Activated T-cell treated with anti-CD3 and anti-CD28 coated beads, Interleukin-2, amount 50 U/mL, for 24 hours (primary cell): ENCODE results near the gene PLXNC1.

Experiments used
- DNase-seq: peaks from one replicate; pipeline ENCODE4 v3.0.0-alpha.2; 2020
- H3K27ac Mint-ChIP-seq: 2 replicates; pipeline ENCODE4 v1.8.0; 2020; ENCODE audit warnings: mild to moderate bottlenecking, mixed read lengths
- H3K27me3 Mint-ChIP-seq: 2 replicates; pipeline ENCODE4 v1.8.0; 2020; ENCODE audit warnings: mixed read lengths
- H3K36me3 Mint-ChIP-seq: 2 replicates; pipeline ENCODE4 v1.8.0; 2020; ENCODE audit warnings: low read depth, mixed read lengths
- H3K4me1 Mint-ChIP-seq: 2 replicates; pipeline ENCODE4 v1.8.0; 2020; ENCODE audit warnings: low read depth, mixed read lengths
- H3K4me3 Mint-ChIP-seq: 2 replicates; pipeline ENCODE4 v1.8.0; 2020; ENCODE audit warnings: mild to moderate bottlenecking, moderate library complexity, mixed read lengths
- H3K9me3 Mint-ChIP-seq: 2 replicates; pipeline ENCODE4 v1.8.0; 2020; ENCODE audit warnings: mixed read lengths

PLXNC1 gene

DNA sequence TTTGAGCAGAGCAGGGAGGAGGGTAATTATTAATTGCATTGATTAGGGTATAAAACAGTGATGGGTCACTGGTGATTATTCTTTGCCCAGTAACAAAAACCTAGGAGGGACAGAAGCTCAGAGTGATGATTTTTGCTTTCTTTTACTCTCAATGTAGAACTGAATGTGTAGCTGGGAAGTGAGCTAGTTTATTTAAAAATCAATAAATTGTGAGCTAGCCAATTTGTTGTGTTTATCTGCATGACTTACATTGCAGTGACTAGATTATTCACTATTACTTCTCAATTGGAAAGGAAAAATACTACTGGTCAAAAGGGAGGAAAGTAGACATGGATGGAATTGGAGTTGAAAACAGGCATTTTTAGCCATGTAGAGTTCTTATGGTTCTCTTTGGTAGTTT is 107.1 kb downstream of the PLXNC1 start:
- H3K36me3 Mint-ChIP-seq: peaks cover 35% of the 10 kb centered on the region
- DNase-seq: no peak
- H3K27me3 Mint-ChIP-seq: no peaks in the 10 kb centered on the region
- no peak overlapping the region for H3K27ac Mint-ChIP-seq
- H3K9me3 Mint-ChIP-seq: no peaks in the 10 kb centered on the region
- H3K4me3 Mint-ChIP-seq: no peak overlapping the region
- H3K4me1 Mint-ChIP-seq: peaks cover 2% of the 10 kb centered on the region

- no peak for DNase-seq
- Mint-ChIP-seq H3K36me3 (peaks cover 19% of the 10 kb centered on the region), H3K4me3 (no peak overlapping the region), H3K9me3 (no peaks in the 10 kb centered on the region), H3K4me1 (peaks cover 24% of the 10 kb centered on the region), H3K27ac (no peak overlapping the region), H3K27me3 (no peaks in the 10 kb centered on the region)
Observed at GRCh38 chr12:94258593-94258992, 110.2 kb downstream of the PLXNC1 start.

DNA sequence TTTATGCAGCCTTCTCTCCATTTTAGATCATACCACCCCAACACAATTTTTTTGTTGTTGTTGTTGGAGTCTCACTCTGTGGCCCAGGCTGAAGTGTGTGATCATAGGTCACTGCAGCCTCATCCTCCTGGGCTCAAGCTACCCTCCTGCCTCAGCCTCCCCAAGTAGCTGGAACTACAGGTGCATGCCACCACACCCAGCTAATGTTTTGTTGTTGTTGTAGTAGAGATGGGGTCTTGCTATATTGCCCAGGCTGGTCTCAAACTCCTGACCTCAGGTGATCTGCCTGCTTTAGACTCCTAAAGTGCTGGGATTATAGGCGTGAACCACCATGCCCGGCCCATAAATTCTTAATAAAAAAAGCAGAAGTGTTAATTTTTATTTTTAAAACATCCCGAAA is 111.6 kb downstream of the PLXNC1 start:
- Mint-ChIP-seq H3K4me3 (no peak overlapping the region), H3K36me3 (peaks cover 19% of the 10 kb centered on the region), H3K27me3 (no peaks in the 10 kb centered on the region), H3K4me1 (peaks cover 31% of the 10 kb centered on the region), H3K27ac (no peak overlapping the region), H3K9me3 (no peaks in the 10 kb centered on the region)
- no peak for DNase-seq

- no peak overlapping the region for H3K4me3 Mint-ChIP-seq
- peaks cover 19% of the 10 kb centered on the region for H3K36me3 Mint-ChIP-seq
- H3K4me1 Mint-ChIP-seq: peaks cover 31% of the 10 kb centered on the region
- DNase-seq: no peak
- no peaks in the 10 kb centered on the region for H3K27me3 Mint-ChIP-seq
- H3K9me3 Mint-ChIP-seq: no peaks in the 10 kb centered on the region
- H3K27ac Mint-ChIP-seq: no peak overlapping the region
Observed at GRCh38 chr12:94260717-94261116, 112.3 kb downstream of the PLXNC1 start.

DNA sequence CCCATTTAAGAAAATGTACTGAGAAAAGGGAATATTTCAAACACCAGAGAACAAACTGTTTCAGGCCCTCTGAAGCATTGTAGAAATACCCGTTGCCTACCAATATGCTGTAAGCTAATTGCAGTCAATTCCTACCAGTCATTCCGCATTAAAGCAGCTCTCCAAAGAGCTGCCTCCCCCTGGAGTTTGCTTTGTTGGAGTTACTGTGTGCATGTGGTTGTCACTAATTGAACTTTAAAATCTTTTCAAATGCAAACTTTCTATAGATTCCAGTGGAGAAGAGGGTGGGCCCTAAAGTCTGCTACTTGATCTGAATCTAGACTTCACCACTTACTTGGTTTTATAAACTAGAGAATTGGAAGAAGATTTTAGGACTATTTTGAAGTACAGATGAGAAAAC is 112.7 kb downstream of the PLXNC1 start:
- Mint-ChIP-seq H3K4me1 (peaks cover 35% of the 10 kb centered on the region), H3K36me3 (peaks cover 20% of the 10 kb centered on the region), H3K27me3 (no peaks in the 10 kb centered on the region), H3K9me3 (no peaks in the 10 kb centered on the region), H3K27ac (no peak overlapping the region), H3K4me3 (no peak overlapping the region)
- no peak for DNase-seq

DNA sequence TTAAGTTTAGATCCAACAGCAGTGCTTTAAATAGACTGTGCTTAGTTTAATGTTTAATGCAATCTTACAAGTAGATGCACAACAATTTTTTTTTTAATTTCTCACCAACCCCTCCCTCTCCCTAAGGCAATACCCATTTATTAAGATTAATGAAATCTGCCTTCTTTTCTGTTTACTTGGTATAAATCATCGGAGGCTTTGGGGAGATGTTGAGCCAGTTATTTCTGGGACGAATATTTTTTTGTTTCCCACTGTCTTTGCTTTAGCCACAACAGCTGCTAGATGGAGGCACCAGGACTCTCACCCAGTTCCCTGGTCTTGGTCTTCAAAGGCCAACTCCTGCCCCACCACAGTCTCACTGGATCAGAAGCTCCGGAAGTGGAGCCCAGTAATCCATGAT is 113.4 kb downstream of the PLXNC1 start:
- Mint-ChIP-seq H3K4me1 (peaks cover 40% of the 10 kb centered on the region), H3K27me3 (no peaks in the 10 kb centered on the region), H3K27ac (peak overlapping the region; percentile 96), H3K9me3 (no peaks in the 10 kb centered on the region), H3K36me3 (peaks cover 20% of the 10 kb centered on the region), H3K4me3 (peak overlapping the region; percentile 84)
- no peak for DNase-seq

DNA sequence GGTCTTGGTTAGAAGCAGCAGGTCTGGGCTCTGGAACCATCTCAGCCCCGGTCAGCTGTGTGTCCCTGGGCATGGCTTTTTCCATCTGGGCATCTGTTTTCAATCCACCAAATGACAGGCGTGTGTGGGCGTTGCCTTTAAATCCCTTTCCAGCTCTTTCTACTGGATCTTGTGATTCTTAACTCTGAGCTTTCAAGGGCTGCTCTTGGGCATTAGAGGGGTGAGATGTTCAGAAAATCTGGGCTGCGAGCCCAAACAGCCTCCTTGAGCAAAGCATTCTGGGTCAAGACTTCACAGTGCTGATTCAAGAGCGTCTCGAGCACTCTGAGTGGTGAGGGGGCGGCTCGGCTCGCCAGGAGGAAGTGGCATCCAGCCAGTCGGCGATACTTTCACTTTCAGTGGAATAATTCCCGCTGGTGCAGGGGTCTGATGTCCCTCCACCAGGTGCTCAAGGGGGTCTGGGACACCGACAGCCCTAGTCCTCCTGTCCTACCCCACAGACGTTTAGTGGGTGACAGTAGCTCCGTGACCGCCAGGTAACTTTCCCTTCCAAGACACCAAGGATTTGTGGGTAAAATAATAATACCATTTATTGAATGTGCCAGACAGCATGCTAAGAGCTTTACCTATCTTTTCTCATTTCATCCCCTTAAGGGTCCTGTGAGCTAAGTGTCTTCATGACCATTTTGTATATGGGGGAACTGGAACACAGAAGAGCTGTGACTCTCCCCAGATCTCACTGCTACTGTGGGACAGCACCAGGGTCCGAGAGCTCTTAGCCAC is 114.0 kb downstream of the PLXNC1 start:
- Mint-ChIP-seq H3K4me3 (peak overlapping the region; percentile 84), H3K36me3 (peaks cover 23% of the 10 kb centered on the region), H3K27ac (peak overlapping the region; percentile 96), H3K4me1 (peaks cover 46% of the 10 kb centered on the region), H3K27me3 (no peaks in the 10 kb centered on the region), H3K9me3 (no peaks in the 10 kb centered on the region)
- DNase-seq: peak; percentile 79

DNA sequence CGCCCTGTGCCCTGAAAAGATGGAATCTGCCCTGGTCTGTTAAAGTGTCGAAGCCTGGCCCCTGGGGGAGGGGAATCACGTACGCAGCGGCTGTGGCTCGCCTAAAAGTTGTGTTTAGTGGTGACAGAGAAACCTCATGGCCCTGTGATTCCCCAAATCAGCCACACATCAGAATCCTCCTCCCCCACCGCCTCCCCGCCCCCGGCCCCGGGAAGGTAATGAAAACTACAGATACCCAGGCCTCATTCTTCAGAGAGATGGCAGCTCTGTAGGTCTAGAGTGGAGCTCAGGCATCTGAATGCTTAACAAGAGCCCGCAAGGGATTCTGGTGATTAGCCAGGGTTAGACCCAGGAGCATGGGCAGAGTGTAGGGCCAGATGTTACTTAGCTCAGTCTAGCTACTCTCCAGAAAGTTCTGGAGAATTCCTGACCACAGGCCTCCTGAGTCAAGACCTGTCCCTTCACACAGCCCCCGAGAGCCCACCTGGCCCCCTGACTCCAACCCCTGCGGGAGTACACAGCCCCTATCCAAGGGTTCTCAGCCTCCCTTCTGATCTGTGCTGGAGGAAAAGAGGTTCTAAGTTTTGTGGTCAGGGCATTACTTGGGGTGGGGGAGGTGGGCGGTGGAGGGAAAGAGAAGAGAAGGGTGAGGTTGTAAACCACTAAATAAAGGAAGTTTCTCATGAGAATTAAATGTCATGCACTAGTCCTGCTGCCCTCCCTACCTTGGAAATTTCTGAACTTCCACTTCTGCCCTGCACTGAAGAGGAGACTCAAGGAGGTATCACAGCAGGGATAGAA is 114.8 kb downstream of the PLXNC1 start:
- H3K27me3 Mint-ChIP-seq: no peaks in the 10 kb centered on the region
- H3K36me3 Mint-ChIP-seq: peaks cover 29% of the 10 kb centered on the region
- H3K4me1 Mint-ChIP-seq: peaks cover 54% of the 10 kb centered on the region
- no peaks in the 10 kb centered on the region for H3K9me3 Mint-ChIP-seq
- peak; percentile 78 for DNase-seq
- peak overlapping the region; percentile 96 for H3K27ac Mint-ChIP-seq
- peak overlapping the region; percentile 84 for H3K4me3 Mint-ChIP-seq

DNA sequence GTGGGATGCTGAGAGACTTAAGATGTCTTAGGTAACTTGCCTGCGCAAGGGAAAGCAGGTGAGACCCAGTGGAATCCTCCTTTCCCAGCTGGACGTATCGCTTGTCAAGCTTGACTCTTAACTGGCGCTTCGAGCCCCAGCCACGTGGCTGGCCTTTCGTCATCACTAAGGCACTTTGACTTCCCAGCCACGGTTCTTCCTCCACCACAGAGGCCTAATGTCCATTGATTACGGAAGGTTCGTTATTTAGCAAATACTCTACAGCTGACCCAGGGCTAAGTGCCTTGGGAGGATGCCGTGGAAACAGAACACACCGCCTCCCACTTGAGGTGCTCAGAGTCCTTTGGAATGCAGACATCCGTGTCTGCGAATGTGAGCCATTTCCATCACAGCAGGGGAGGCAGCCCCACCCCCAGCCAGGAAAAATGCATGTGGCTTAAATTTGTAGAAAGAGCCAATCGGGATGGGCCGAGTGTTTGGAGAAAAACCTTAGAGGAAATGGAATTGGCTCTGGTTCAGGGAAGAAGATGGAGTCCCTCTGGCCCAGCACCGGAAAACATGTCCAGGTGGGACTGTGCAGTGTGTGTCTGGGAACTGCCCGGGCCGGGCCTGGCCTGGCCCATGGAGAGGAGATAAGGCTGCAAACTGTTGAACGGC is 115.7 kb downstream of the PLXNC1 start:
- Mint-ChIP-seq H3K4me1 (peaks cover 58% of the 10 kb centered on the region), H3K36me3 (peaks cover 31% of the 10 kb centered on the region), H3K27me3 (no peaks in the 10 kb centered on the region), H3K27ac (no peak overlapping the region), H3K9me3 (no peaks in the 10 kb centered on the region), H3K4me3 (no peak overlapping the region)
- DNase-seq: no peak

- H3K27me3 Mint-ChIP-seq: no peaks in the 10 kb centered on the region
- H3K27ac Mint-ChIP-seq: no peak overlapping the region
- peaks cover 33% of the 10 kb centered on the region for H3K36me3 Mint-ChIP-seq
- no peak for DNase-seq
- H3K4me1 Mint-ChIP-seq: peaks cover 66% of the 10 kb centered on the region
- no peaks in the 10 kb centered on the region for H3K9me3 Mint-ChIP-seq
- no peak overlapping the region for H3K4me3 Mint-ChIP-seq
Observed at GRCh38 chr12:94264736-94265485, 116.5 kb downstream of the PLXNC1 start.

DNA sequence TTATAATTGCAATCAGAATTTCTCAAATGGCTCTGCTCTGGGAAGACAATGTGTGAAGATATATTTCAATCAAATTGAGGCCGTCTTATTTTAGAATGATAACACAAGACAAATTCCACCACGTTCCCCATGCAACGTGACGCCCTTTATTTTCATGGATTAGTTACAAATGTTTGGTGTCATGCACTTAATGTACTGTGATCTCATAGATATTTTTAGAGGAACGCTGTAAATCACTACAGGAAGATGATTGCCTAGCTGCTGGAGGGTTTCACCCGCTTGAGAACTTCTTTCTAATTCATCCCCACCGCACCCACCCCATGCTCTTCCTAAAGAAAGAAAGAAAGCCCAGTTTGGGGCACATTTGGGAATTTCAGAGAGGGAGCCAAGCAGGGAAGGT is 117.2 kb downstream of the PLXNC1 start:
- H3K36me3 Mint-ChIP-seq: peaks cover 33% of the 10 kb centered on the region
- no peak overlapping the region for H3K27ac Mint-ChIP-seq
- H3K4me3 Mint-ChIP-seq: no peak overlapping the region
- H3K4me1 Mint-ChIP-seq: peaks cover 73% of the 10 kb centered on the region
- DNase-seq: no peak
- no peaks in the 10 kb centered on the region for H3K9me3 Mint-ChIP-seq
- no peaks in the 10 kb centered on the region for H3K27me3 Mint-ChIP-seq

DNA sequence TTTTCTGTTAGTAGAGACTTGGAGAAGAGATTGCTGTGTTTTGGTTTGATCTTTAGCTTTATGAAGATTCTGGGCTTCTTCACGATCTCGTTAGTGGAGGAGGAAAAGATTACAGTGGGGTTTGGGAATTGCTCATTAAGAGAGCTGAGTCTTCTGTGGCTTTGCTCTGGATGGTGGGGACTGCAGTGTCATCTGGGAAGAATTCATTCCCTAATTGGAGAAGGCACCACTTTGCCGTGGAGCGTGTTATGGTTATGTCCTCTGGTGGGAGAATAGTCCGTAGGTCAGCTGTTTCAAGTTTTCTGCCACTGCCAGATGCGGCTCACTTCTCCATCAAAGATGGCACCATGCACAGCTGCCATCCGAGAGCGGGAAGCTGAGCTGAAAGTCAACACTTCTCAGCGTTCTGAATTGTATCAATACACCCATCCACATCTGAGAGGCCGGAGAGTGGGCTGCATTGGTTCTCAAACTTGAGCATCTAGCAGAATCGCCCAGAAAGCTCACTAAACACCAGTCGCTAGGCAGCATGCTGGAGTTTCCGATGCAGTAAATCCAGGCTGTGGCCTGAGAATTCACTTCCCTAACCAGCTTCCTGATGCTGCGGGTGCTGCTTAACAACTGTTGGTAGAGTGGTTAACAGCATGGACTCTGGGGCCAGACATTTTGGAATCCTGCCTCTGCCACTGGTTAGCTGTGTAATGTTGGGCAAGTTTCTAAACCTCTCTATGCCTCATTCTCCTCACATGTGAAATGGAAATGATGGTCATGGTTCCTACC is 117.8 kb downstream of the PLXNC1 start:
- H3K9me3 Mint-ChIP-seq: no peaks in the 10 kb centered on the region
- no peak for DNase-seq
- no peak overlapping the region for H3K27ac Mint-ChIP-seq
- H3K4me1 Mint-ChIP-seq: peaks cover 78% of the 10 kb centered on the region
- no peaks in the 10 kb centered on the region for H3K27me3 Mint-ChIP-seq
- H3K36me3 Mint-ChIP-seq: peaks cover 33% of the 10 kb centered on the region
- no peak overlapping the region for H3K4me3 Mint-ChIP-seq

GRCh38 chr12:94266796-94267536 is 118.6 kb downstream of the PLXNC1 start:
- peaks cover 81% of the 10 kb centered on the region for H3K4me1 Mint-ChIP-seq
- H3K27me3 Mint-ChIP-seq: no peaks in the 10 kb centered on the region
- peaks cover 40% of the 10 kb centered on the region for H3K36me3 Mint-ChIP-seq
- no peak for DNase-seq
- H3K4me3 Mint-ChIP-seq: no peak overlapping the region
- no peaks in the 10 kb centered on the region for H3K9me3 Mint-ChIP-seq
- no peak overlapping the region for H3K27ac Mint-ChIP-seq
